GM19023 (cell line): ENCODE data around the gene SLCO3A1.

Source experiments
- ATAC-seq: cut with Tn5 transposase; IDR thresholded peaks from one replicate; pipeline ENCODE4 v1.9.1; 2021; ENCODE audit warnings: mild to moderate bottlenecking, moderate library complexity; ENCODE audit not compliant: unreplicated experiment

SLCO3A1 gene

GRCh38 chr15:91881569-91882297 is 28.2 kb downstream of the SLCO3A1 start:
- ATAC-seq = no peak

GRCh38 chr15:91882858-91883586 is 29.5 kb downstream of the SLCO3A1 start:
- no peak for ATAC-seq

GRCh38 chr15:91884606-91885005 is 31.1 kb downstream of the SLCO3A1 start:
- no peak for ATAC-seq

- no peak for ATAC-seq
These were observed 31.5 kb downstream of the SLCO3A1 start for GRCh38 chr15:91885054-91885453.

- ATAC-seq = no peak
These were observed 32.3 kb downstream of the SLCO3A1 start for GRCh38 chr15:91885714-91886270.

GRCh38 chr15:91886878-91887277 is 33.4 kb downstream of the SLCO3A1 start:
- no peak for ATAC-seq

GRCh38 chr15:91887321-91887720 is 33.8 kb downstream of the SLCO3A1 start:
- ATAC-seq = no peak

GRCh38 chr15:91887921-91888373 is 34.4 kb downstream of the SLCO3A1 start:
- ATAC-seq = no peak

- no peak for ATAC-seq
These were observed 35.8 kb downstream of the SLCO3A1 start for GRCh38 chr15:91889111-91889815.

GRCh38 chr15:91890614-91891013 is 37.1 kb downstream of the SLCO3A1 start:
- no peak for ATAC-seq

GRCh38 chr15:91891101-91891500 is 37.6 kb downstream of the SLCO3A1 start:
- no peak for ATAC-seq

GRCh38 chr15:91891788-91892345 is 38.4 kb downstream of the SLCO3A1 start:
- no peak for ATAC-seq

GRCh38 chr15:91892436-91892835 is 38.9 kb downstream of the SLCO3A1 start:
- no peak for ATAC-seq

GRCh38 chr15:91894606-91895005 is 41.1 kb downstream of the SLCO3A1 start:
- no peak for ATAC-seq

GRCh38 chr15:91895051-91895450 is 41.5 kb downstream of the SLCO3A1 start:
- ATAC-seq = no peak

- no peak for ATAC-seq
These were observed 43.0 kb downstream of the SLCO3A1 start for GRCh38 chr15:91896341-91897055.

GRCh38 chr15:91897585-91898372 is 44.3 kb downstream of the SLCO3A1 start:
- ATAC-seq = no peak

GRCh38 chr15:91898843-91899242 is 45.3 kb downstream of the SLCO3A1 start:
- no peak for ATAC-seq

GRCh38 chr15:91904942-91905341 is 51.4 kb downstream of the SLCO3A1 start:
- no peak for ATAC-seq

- ATAC-seq = no peak
These were observed 54.9 kb downstream of the SLCO3A1 start for GRCh38 chr15:91908391-91908790.
